Measurements from ENCODE around the gene MBD3.

MBD3 gene

GRCh38 chr19:1574354-1575136 lies 18.1 kb downstream of the MBD3 start:
- in situ Hi-C loops (cut with MboI; ENCODE audit: low sequenced_read_pairs) = no loop called here

DNA sequence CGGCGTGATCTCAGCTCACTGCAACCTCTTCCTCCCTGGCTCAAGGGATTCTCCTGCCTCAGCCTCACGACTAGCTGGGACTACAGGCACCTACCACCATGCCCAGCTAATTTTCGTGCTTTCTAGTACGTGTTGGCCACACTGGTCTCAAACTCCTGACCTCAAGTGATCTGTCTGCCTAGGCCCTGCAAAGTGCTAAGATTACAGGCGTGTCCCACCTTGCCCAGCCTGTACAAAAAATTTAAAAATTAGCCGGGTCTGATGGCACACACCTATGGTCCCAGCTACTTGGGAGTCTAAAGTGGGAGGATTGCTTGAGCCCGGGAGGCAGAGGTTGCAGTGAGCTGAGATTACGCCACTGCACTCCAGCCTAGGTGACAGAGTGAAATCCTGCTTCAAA lies 19.9 kb downstream of the MBD3 start:
- in situ Hi-C loops (cut with MboI; ENCODE audit: low sequenced_read_pairs) = no loop called here

GRCh38 chr19:1571358-1571757 lies 21.3 kb downstream of the MBD3 start:
- in situ Hi-C loops (cut with MboI; ENCODE audit: low sequenced_read_pairs) = no loop called here

DNA sequence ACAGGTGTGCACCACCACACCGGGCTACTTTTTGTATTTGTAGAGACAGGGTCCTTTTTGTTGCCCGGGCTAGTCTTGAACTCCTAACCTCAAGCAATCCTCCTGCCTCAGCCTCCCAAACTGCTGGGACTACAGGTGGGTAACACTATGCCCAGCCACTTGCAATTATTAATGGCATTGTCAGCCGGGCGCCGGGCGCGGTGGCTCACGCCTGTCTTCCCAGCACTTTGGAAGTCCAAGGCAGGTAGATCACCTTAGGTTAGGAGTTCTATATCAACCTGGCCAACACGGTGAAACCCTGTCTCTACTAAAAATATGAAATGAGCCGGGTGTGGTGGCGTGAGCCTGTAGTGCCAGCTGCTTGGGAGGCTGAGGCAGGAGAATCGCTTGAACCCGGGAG lies 21.8 kb downstream of the MBD3 start:
- in situ Hi-C loops (cut with MboI; ENCODE audit: low sequenced_read_pairs) = no loop called here

- in situ Hi-C loops (cut with MboI; ENCODE audit: low sequenced_read_pairs) = no loop called here
Observed at GRCh38 chr19:1569997-1570396, 22.7 kb downstream of the MBD3 start.

- in situ Hi-C loops (cut with MboI; ENCODE audit: low sequenced_read_pairs) = no loop called here
Observed at GRCh38 chr19:1568320-1569019, 24.2 kb downstream of the MBD3 start, which contains the start of gene MEX3D. Gene MEX3D (minus strand): TSS chr19:1568325. CDS start chr19:1568058, 267 bp downstream.

DNA sequence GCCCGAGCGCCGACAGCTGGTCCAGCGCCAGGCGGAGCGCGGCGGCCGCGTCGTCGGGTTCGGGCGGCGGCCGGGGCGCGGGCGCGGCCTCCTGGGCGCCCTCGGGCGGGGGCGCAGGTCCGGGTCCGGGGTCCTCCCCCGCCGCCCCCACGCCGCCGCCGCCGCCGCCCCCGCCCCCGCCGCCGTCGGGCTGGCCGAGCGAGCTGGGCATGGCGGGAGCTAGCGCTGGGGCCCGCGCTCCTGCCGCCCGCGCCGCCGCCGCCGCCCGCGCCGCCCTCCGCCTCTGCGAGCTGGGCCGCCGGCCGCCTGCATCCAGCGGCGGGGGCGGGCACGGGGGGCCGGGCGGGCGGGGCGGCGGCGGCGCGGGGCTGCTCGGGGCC lies 24.8 kb downstream of the MBD3 start:
- in situ Hi-C loops (cut with MboI; ENCODE audit: low sequenced_read_pairs) = no loop called here

DNA sequence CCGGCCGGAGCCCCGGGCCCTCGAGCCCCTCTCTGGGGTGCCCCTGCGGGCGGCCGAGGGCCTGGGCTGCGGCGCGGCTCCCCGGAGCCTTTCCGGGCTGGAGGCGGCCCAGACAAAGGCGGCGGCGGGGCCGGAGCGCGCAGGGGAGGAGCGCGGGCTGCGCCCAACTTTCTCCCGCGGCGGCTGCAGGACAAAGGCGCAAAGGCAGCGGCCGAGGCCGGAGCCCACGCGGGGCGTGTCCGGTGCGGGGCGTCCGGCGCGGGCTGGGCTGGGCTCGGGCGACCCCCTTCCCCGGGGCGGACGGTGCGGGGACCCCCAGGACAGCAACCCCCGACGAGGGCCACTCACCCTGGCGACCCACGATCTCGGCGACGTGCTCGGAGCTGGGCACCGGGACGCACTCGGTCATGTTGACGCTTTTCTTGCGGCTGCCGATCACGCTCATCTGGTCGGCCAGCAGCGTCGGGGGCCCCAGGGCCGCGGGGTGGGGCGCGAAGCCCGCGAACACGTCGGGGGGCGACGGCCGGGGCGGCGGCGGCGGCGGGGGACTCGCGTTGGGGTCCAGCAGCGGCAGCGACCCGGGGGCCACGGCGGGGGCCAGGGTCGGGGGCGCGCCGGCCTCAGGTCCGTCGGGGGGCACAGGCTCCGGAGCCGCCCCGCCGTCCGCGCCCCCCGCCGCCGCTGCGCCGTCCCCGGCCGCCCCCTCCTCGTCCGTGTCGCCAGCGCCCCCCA lies 25.4 kb downstream of the MBD3 start:
- in situ Hi-C loops (cut with MboI; ENCODE audit: low sequenced_read_pairs) = no loop called here

GRCh38 chr19:1566392-1567115 lies 26.1 kb downstream of the MBD3 start:
- in situ Hi-C loops (cut with MboI; ENCODE audit: low sequenced_read_pairs) = no loop called here

- in situ Hi-C loops (cut with MboI; ENCODE audit: low sequenced_read_pairs) = no loop called here
Observed at GRCh38 chr19:1563251-1563650, 29.4 kb downstream of the MBD3 start.

DNA sequence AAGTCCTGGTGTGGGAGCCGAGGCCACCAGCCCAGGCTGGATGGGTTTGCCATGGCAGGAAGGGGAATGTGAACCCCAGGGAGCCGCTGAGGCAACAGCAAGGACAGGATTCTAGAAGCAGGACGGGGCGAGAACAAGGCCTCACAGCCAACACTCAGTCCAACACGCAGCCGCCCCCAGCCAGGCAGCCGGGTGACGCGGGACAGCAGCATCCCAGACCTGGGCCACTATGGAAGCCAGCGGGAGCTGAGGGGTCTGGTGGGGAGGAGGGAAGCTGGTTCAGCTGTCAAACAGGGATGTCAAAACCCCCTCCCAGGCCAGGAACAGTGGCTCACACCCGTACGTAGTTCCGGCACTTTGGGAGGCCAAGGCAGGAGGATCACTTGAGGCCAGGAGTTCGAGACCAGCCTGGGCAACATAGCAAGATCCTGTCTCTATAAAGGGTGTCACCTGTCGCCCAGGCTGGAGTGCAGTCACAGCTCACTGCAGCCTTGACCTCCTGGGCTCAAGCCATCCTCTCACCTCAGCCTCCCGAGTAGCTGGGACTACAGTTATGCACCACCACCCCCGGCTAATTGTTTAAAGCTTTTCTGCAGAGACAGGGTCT lies 31.3 kb downstream of the MBD3 start:
- in situ Hi-C loops (cut with MboI; ENCODE audit: low sequenced_read_pairs) = no loop called here

- in situ Hi-C loops (cut with MboI; ENCODE audit: low sequenced_read_pairs) = no loop called here
Observed at GRCh38 chr19:1560286-1560882, 32.3 kb downstream of the MBD3 start.

DNA sequence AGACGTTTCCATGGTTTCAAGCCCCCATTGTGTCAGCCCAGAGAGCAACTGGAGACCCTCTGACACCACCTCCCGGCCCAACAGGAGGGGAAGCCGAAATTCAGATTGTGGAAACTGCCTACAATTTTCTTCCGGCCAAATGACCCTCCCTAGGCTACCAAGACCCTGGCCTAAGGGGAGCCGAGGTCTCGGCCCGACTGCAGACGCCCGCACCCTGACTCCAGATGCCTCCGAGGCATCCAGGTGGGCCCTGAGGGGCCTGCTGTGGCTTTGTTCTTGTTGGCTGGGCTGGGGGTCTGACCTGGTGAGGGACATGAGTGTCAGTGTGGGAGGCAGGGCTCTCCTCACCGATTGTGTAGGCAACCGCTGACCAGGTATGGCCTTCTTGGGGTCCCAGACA lies 34.1 kb downstream of the MBD3 start:
- in situ Hi-C loops (cut with MboI; ENCODE audit: low sequenced_read_pairs) = no loop called here

DNA sequence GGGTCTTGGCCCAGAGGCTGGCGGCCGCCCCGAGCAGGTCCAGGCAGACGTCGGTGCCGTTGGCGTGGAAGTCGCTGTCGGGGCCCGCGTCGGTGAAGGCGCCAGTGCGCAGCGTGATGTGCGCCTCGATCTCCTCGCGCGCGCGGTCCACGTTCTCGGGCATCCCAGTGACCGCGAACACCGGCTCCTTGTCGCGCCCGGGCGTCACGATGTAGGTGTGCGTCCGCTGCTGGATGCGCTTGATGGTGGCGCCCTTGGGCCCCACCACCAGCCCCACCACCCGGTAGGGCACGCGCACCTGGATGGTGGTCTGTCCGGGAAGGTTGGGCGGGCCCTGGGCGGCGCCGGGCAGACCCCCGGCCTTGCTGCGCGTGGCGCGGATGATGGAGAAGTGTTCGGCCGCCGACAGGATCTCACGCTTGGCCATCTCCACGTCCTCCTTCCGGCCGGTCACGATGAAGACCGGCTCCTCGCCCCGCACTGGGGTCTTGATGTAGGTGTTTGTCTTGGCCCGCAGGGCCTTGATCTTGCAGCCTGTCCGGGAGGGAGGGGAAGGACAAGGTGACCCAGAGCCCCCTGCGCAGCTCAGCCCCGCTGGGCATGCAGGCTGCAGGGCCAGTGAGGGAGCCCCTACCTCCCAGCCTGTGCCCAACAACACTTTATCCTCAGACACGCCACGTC lies 36.1 kb downstream of the MBD3 start:
- in situ Hi-C loops (cut with MboI; ENCODE audit: low sequenced_read_pairs) = no loop called here

GRCh38 chr19:1555487-1556389 lies 36.9 kb downstream of the MBD3 start:
- in situ Hi-C loops (cut with MboI; ENCODE audit: low sequenced_read_pairs) = no loop called here

DNA sequence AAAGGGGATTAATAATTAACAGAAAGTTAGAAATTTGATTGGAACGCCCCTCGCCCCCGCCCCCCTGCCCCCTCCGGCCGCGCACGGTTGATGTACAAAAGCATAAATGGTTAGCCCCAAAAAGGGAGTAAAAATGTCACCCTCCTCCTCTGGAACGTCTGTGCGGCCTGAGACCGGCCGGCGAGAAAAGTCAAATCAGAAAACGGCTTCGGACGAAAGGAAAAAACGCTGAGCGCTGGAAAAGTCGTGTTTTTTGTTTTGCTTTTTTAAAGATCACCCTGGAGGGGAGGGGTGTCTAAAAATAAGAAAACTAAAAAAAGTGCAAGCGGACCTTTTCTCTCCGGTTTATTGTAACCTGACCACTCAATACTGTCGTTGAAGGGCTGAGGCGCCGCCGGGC lies 37.7 kb downstream of the MBD3 start:
- in situ Hi-C loops (cut with MboI; ENCODE audit: low sequenced_read_pairs) = no loop called here

- in situ Hi-C loops (cut with MboI; ENCODE audit: low sequenced_read_pairs) = no loop called here
Observed at GRCh38 chr19:1553415-1553814, 39.2 kb downstream of the MBD3 start.
